Ectodermal cell (in vitro differentiated cells): ENCODE measurements around the gene CEP104.
"Not testable (repeated sequence)": the region's sequence is repeated elsewhere in the genome, so short reads cannot be mapped to it uniquely, and the experiment has no call there.

ENCODE experiments used
- H3K27ac ChIP-seq: 2 replicates; pipeline ENCODE4 v1.7.0; 2013; ENCODE audit warnings: mild to moderate bottlenecking, low read depth, low read length; ENCODE audit not compliant: insufficient read depth, poor library complexity, severe bottlenecking
- H3K27me3 ChIP-seq: 2 replicates; pipeline ENCODE4 v1.7.0; 2013; ENCODE audit warnings: mild to moderate bottlenecking, low read length; ENCODE audit not compliant: insufficient read depth, control insufficient read depth, poor library complexity, severe bottlenecking
- H3K36me3 ChIP-seq: one replicate; pipeline ENCODE4 v1.7.0; 2013; ENCODE audit warnings: low read length; ENCODE audit not compliant: control insufficient read depth, insufficient read depth
- H3K4me1 ChIP-seq: one replicate; pipeline ENCODE4 v1.7.0; 2013; ENCODE audit warnings: low read length; ENCODE audit not compliant: control insufficient read depth, insufficient read depth
- H3K4me3 ChIP-seq: 2 replicates; pipeline ENCODE4 v1.7.0; 2013; ENCODE audit warnings: low read depth, low read length, control low read depth; ENCODE audit not compliant: insufficient read depth
- H3K9me3 ChIP-seq: 2 replicates; pipeline ENCODE4 v1.7.0; 2013; ENCODE audit warnings: mild to moderate bottlenecking, low read length, moderate library complexity; ENCODE audit not compliant: control insufficient read depth
- WGBS, 2 experiments: methylation state at CpG; one replicate each; pipeline ENCODE4 v1.1.7; 2013; ENCODE audit warnings: missing lambda C conversion rate in 2 of 2; 5-methylcytosine and 5-hydroxymethylcytosine counted together

CEP104 gene

DNA sequence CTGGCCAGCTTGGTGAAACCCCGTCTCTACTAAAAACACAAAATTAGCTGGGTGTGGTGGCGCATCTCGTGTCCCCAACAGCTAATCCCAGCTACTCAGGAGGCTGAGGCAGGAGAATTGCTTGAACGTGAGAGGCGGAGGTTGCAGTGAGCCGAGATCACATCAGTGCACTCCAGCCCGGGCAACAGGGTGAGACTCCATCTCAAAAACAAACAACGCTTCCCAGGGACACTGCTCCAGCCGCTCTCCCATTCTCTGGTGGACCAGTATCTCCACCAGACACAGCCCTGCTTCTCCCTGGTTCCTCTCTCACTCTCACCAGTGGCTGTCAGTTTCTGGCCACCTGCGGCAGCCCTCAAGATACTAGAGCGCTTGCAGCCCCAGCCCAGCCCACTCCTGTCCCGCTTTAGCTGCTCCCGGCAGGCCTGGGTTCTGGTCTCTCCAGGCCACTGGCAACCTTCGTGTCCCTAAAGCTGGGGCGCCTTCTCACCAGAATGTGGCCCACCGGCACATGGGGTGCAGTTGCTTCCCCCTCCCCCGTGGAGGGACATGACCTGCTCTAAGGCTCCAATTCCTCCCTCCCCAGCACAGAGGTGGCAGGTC, 39.8 kb downstream of the CEP104 start:
- WGBS, 2 experiments: 93 to 95% methylated on average over 17 of the region's 17 CpGs
- Histone ChIP-seq H3K27ac (no peak overlapping the region), H3K27me3 (no peaks in the 10 kb centered on the region), H3K9me3 (no peaks in the 10 kb centered on the region), H3K4me3 (no peak overlapping the region), H3K4me1 (no peaks in the 10 kb centered on the region), H3K36me3 (no peaks in the 10 kb centered on the region)

DNA sequence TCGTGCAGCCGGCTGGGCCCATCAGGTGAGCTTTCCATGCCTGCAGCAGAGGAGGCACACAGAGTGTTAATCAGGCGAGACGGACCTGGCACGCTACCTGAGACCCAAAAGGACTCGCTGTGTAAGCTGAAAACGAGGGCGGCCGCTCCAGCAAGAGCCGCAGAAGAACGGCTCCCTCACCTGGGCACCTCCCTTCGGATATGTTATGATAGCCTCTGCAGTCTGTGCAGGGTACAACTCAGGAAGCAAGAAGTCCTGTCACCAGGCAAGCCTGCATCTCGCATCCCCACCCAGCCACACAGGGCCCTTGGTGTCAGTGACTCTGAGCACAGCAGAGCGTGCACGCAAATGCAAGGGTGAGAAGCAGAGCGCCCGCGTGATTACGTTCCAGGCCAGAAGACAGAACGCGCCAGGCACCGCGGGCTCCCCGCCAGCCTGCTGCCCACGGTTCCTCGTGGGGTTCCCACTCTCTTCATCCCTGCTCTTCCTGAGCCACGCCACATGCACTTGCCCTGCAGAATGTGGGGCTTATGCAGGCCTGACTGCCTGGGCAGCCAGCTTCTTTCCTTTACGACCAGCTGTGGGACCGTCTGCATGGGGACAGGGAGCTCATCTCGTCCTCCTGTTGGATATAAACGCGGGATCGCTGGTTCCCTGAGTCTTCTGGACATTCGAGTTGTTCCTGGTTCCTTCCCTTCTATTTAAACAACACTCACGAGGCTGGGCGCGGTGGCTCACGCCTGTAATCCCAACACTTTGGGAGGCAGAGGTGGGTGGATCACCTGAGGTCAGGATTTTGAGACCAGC, 40.5 kb downstream of the CEP104 start:
- H3K4me1 ChIP-seq: no peaks in the 10 kb centered on the region
- no peaks in the 10 kb centered on the region for H3K27me3 ChIP-seq
- no peak overlapping the region for H3K27ac ChIP-seq
- H3K36me3 ChIP-seq: no peaks in the 10 kb centered on the region
- no peaks in the 10 kb centered on the region for H3K9me3 ChIP-seq
- no peak overlapping the region for H3K4me3 ChIP-seq
- 92 to 94% methylated on average over 38 of the region's 38 CpGs for WGBS, 2 experiments

DNA sequence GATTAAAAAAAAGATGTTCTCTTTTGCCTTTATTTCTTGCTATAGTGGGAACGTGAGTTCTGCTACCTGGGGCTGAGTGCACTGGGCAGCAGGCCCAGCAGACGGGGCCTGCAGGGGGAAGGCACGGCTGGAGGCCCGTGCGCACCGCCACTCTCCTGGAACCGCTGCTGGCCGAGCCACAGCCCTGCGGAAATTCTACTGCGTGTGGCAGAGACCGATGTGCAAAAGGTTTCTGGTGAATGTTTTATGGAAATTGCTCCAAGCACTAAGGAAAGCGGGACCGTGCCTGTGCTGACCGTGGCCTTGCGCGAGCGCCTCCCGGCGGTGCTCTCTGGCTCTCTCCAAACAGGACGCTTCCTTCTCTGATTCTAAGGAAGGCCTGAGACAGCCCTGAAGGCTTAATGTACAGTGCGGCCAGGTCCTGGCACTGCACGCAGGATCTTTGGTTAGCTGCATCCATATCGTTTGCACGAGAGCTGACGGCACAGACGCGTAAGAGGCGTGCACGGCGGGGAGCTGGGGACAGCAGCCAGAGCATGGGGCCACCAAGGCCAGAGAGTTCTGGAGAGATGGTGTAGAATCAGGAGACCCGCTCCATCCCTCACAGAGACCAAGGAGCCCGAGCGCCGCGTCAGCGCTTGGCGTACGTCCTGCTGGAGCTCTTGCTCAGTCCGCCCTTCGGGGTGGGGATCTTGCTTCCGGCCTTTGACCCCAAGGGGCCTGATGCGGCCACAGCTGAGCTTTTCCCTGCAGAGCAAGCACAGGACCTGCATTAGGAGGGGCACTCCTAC, 42.0 kb downstream of the CEP104 start:
- Histone ChIP-seq H3K4me1 (no peaks in the 10 kb centered on the region), H3K36me3 (no peaks in the 10 kb centered on the region), H3K27ac (no peak overlapping the region), H3K9me3 (no peaks in the 10 kb centered on the region), H3K27me3 (no peaks in the 10 kb centered on the region), H3K4me3 (no peak overlapping the region)
- 93 to 94% methylated on average over 42 of the region's 42 CpGs for WGBS, 2 experiments

DNA sequence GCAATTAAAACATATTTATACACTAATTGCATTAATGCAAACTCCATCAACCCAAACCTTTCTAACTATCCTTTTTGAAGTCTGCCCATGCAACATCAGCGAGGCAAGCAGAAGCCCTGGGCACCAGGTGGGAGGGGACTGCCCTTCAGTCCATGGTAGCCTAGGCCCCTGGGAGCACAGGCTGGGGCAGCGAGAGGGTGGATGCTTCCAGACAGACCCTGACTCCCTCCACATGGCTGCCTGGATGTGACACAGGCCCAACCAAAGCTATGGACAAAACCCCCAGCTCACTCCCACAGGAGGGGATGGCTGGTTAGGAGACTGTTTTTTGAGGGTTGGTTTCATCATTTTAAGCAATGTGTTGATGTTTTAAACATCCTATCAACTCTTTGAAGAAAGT, 42.9 kb downstream of the CEP104 start:
- 97 to 98% methylated on average over 2 of the region's 2 CpGs for WGBS, 2 experiments
- no peak overlapping the region for H3K4me3 ChIP-seq
- H3K9me3 ChIP-seq: no peaks in the 10 kb centered on the region

DNA sequence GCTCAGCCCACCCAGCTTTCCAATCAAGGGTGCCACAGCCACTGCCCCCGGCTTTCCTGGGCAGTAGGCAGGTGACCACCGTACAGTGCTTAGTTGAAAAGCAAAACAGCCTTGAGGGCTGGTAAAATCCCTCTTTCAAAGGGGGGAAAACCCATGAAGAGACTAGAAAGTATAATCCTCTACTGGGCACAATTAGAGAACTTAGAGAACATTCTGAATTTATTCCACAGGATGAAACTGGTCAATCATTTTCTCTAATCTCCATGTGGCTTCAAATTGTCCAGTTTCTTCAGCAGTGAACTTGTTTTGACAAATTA, 45.5 kb downstream of the CEP104 start:
- Histone ChIP-seq H3K36me3 (no peaks in the 10 kb centered on the region), H3K27ac (no peak overlapping the region), H3K4me3 (no peak overlapping the region), H3K4me1 (no peaks in the 10 kb centered on the region), H3K9me3 (no peaks in the 10 kb centered on the region), H3K27me3 (no peaks in the 10 kb centered on the region)
- 58 to 69% methylated on average over 2 of the region's 2 CpGs for WGBS, 2 experiments

More for the DNA sequence above, 42.9 kb downstream of the CEP104 start:
- Histone ChIP-seq H3K36me3 (no peaks in the 10 kb centered on the region), H3K4me1 (no peaks in the 10 kb centered on the region), H3K27me3 (no peaks in the 10 kb centered on the region), H3K27ac (no peak overlapping the region)

DNA sequence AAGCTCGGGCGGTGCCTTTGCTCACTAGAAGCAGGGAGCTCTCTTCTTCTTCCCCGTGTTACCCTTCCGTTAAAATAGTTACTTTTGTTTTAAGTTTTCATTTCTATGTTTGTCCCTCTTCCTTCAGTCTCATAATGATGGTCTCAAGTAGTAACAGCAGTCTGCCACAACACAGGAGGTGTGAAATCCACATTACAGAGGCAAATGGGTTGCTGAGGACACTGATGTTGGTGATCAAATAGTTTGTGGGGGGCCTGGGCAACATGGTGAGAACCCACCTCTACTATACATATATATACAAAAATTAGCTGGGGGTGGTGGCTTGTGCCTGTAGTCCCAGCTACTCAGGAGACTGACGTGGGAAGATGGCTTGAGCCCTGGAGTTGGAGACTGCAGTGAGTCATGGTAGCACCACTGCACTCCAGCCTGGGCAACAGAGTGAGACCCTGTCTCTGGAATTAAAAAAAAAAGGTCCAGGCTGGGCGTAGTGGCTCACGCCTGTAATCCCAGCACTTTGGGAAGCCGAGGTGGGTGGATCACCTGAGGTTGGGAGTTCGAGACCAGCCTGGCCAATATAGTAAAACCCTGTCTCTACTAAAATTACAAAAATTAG, 46.8 kb downstream of the CEP104 start:
- H3K9me3 ChIP-seq, H3K27me3 ChIP-seq, H3K4me1 ChIP-seq, H3K27ac ChIP-seq, H3K36me3 ChIP-seq, H3K4me3 ChIP-seq: not testable (repeated sequence)
- 87 to 90% methylated on average over 9 of the region's 9 CpGs for WGBS, 2 experiments

DNA sequence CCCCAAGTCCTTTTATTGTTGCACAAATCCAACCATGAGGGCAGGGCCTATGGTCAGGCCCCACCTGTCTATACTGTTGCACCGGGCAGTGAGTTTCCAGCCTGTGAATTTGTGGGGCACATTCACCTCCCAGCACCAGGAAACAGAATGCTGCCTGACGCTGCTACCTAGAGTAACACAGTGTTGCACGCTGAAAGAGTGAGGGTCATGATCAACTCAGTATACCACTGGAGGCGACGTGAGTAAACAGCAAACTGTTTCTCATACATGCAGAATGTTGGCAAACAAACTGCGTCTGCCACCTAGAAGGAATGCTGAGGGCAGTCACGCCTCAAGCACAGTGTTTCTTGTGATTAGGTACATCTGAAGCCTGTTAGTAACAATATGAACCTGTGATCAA, 47.3 kb downstream of the CEP104 start:
- H3K9me3 ChIP-seq: no peaks in the 10 kb centered on the region
- no peaks in the 10 kb centered on the region for H3K27me3 ChIP-seq
- WGBS, 2 experiments: 84 to 85% methylated on average over 7 of the region's 7 CpGs

DNA sequence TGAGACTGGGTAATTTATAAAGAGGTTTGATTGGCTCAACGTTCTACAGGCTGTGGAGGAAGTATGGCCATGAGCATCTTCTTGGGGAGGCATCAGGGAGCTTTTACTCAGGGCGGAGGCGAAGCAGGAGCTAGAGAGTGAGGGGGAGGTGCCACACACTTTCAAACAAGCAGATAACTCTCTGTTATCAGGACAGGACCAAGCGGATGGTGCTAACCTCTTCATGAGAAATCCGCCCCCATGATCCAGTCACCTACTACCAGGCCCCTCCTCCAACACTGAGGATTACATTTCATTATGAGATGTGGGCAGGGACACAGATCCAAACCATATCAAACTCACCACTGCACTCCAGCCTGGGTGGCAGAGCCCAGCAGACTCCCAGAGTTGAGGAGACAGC, 49.2 kb downstream of the CEP104 start:
- 82 to 84% methylated on average over 5 of the region's 5 CpGs for WGBS, 2 experiments
- H3K27ac ChIP-seq: no peak overlapping the region
- H3K36me3 ChIP-seq: no peaks in the 10 kb centered on the region
- H3K4me3 ChIP-seq: no peak overlapping the region
- no peaks in the 10 kb centered on the region for H3K4me1 ChIP-seq
- no peaks in the 10 kb centered on the region for H3K27me3 ChIP-seq
- no peaks in the 10 kb centered on the region for H3K9me3 ChIP-seq

More for the DNA sequence above, 47.3 kb downstream of the CEP104 start:
- H3K27ac ChIP-seq: no peak overlapping the region
- H3K4me3 ChIP-seq: no peak overlapping the region
- no peaks in the 10 kb centered on the region for H3K36me3 ChIP-seq
- no peaks in the 10 kb centered on the region for H3K4me1 ChIP-seq

DNA sequence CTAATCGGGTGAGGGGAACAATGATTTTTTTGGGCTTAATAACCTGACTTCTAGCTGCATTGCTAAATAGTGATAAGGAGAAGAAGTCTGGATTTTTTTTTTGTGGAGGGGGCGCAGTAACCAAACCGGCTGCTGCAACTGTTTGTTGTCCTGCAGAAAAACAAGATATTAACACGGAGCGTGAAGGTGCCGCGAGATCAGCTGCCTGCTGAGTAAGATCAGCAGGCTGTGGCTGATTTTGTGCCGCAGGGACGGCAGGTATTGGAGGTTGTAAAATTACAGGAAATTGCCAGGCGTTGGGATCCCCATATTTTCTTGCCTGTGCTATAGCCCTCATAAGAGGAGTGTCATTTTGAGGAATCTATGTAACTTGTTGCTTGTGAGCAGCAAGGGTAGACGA, 52.0 kb downstream of the CEP104 start:
- H3K27me3 ChIP-seq: no peaks in the 10 kb centered on the region
- WGBS, 2 experiments: 93 to 94% methylated on average over 11 of the region's 11 CpGs
- no peaks in the 10 kb centered on the region for H3K9me3 ChIP-seq
- H3K36me3 ChIP-seq: no peaks in the 10 kb centered on the region
- no peaks in the 10 kb centered on the region for H3K4me1 ChIP-seq
- no peak overlapping the region for H3K4me3 ChIP-seq
- H3K27ac ChIP-seq: no peak overlapping the region

DNA sequence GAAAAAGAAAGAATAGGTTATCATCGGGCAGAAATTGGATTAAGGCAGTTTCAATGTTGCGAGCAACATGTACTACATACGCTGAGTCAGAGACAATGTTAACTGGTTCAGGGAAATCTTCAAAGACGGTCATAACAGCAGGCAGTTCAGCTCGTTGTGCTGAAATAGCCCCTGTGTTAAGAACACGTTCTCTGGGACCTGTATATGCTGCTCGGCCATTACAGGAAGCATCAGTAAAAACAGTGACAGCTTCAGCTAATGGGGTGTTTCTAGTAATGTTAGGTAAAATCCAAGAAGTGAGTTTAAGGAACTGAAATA, 52.4 kb downstream of the CEP104 start:
- not testable (repeated sequence) for H3K4me3 ChIP-seq, H3K27ac ChIP-seq, H3K36me3 ChIP-seq, H3K27me3 ChIP-seq, H3K4me1 ChIP-seq, H3K9me3 ChIP-seq
- WGBS, 2 experiments: 88 to 92% methylated on average over 7 of the region's 7 CpGs
